K562 treated with DMSO at 1 percent for 24 hours (cell line): ENCODE measurements around the gene SEC22B. TPM values are rescaled to one million over a fixed set of nuclear protein-coding genes. Genes with fewer than 3 reads are reported as not detected.

Experiments used
- total RNA-seq: library from RNA; unstranded; fragments of 300-600 nt; gene quantifications from 2 replicates; pipeline ENCODE4 v1.2.3, GENCODE V29; 2022; ENCODE audit warnings: low read depth; ENCODE audit not compliant: insufficient read depth

Gene SEC22B
- 15.0 and 17.3 TPM in 2 replicates for total RNA-seq

DNA sequence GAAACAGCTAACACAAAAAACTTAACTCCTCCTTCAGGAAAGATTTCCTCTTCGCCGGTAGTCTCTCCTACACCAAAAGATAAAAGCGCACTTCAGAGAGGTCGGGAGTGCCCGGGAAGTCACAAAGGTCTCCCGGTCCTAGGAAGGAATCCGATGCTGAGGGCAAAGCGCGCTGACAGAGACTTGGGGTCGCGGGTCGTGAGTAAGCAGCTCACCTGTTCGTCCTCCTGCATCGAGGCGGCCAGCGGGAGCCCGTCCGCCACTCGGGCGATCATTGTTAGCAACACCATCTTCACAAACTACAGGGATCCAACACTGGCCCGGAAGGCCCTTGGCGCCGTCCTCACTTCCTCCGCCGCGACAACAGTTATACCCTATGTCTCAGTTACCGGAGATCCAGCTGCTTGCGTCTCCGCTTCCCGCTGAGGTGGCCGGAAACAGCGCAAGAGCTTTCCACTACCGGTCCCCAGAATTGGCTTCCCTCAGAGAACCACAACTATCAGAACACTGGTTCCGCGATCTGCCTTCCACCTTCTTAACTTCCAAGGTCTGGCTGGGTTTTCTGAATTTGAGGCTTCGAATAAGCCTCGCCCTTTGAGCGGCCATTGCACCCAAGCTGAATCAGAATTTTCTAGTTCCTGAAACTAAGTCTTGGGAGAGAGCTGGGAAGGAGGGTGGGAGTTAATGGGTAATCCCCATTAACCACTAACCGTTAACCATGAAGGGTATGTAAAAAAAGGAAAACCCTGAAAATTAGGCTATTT is at the start of gene SEC22B:
SEC22B (minus strand) TSS at position 429 of the 764 bp plus-strand sequence; CDS start at position 290, 139 bp downstream.

Other genes with a start within 250 kb of the SEC22B start
- gene NOTCH2, start 106.9 kb downstream of the SEC22B start, total RNA-seq = 0.60 and 1.4 TPM in 2 replicates
- gene NBPF8, start 238.5 kb upstream of the SEC22B start, total RNA-seq = 4.9 and 5.1 TPM in 2 replicates